HG03575 (cell line): ENCODE measurements around the gene CEP104.
A peak's percentile ranks its signal among the peaks of the same experiment; 100 is the strongest.

ENCODE experiments used
- ATAC-seq: cut with Tn5 transposase; IDR thresholded peaks from one replicate; pipeline ENCODE4 v1.9.1; 2021; ENCODE audit not compliant: unreplicated experiment, insufficient number of reproducible peaks, low FRiP score; ENCODE audit errors: extremely low read depth

The CEP104 gene

GRCh38 chr1:3856923-3857790 is at the start of gene CEP104, which contains the start of gene DFFB:
Gene CEP104, minus strand, starts transcription at chr1:3857211. Its CDS starts 4,804 bp downstream, at chr1:3852407.
Gene DFFB, plus strand, starts transcription at chr1:3857476. Its CDS starts 128 bp downstream, at chr1:3857604.
- ATAC-seq, result peak; percentile 75

GRCh38 chr1:3906672-3907020 is 49.6 kb upstream of the CEP104 start:
- ATAC-seq, result no peak

GRCh38 chr1:3905953-3906671 is 49.1 kb upstream of the CEP104 start:
- ATAC-seq, result no peak

- no peak for ATAC-seq
Observed at GRCh38 chr1:3905266-3905952, 48.4 kb upstream of the CEP104 start.

GRCh38 chr1:3904843-3905185 is 47.8 kb upstream of the CEP104 start:
- ATAC-seq, result no peak

- ATAC-seq, result no peak
Observed at GRCh38 chr1:3904006-3904842, 47.2 kb upstream of the CEP104 start.

GRCh38 chr1:3903141-3904005 is 46.4 kb upstream of the CEP104 start:
- no peak for ATAC-seq

- no peak for ATAC-seq
Observed at GRCh38 chr1:3902571-3903091, 45.6 kb upstream of the CEP104 start.

GRCh38 chr1:3902111-3902511 is 45.1 kb upstream of the CEP104 start:
- no peak for ATAC-seq

- ATAC-seq, result peak; percentile 40
Observed at GRCh38 chr1:3900969-3901529, 44.0 kb upstream of the CEP104 start.

- ATAC-seq, result peak; percentile 39
Observed at GRCh38 chr1:3900150-3900968, 43.3 kb upstream of the CEP104 start, which contains the start of gene C1orf174. Gene C1orf174, minus strand, starts transcription at chr1:3900272. Its CDS starts 86 bp downstream, at chr1:3900186.

- ATAC-seq, result peak; percentile 4
Observed at GRCh38 chr1:3899754-3900149, 42.7 kb upstream of the CEP104 start.

GRCh38 chr1:3898994-3899753 is 42.2 kb upstream of the CEP104 start:
- ATAC-seq, result no peak

- no peak for ATAC-seq
Observed at GRCh38 chr1:3898475-3898735, 41.4 kb upstream of the CEP104 start.

GRCh38 chr1:3896396-3897000 is 39.5 kb upstream of the CEP104 start:
- no peak for ATAC-seq

GRCh38 chr1:3895951-3896325 is 38.9 kb upstream of the CEP104 start:
- ATAC-seq, result no peak
